B cell (primary cell): ENCODE data around the gene DIPK1A.

Experiments
- CTCF ChIP-seq: fragments of 200-600 bp; IDR thresholded peaks from one replicate; pipeline ENCODE4 v1.8.0; 2022; ENCODE audit warnings: antibody characterized with exemption, mild to moderate bottlenecking
- EZH2 ChIP-seq: IDR thresholded peaks from 2 replicates; pipeline ENCODE4 v1.6.1; 2012; ENCODE audit warnings: borderline replicate concordance, low read depth, mild to moderate bottlenecking, moderate library complexity, low read length; ENCODE audit not compliant: insufficient read depth, poor library complexity, severe bottlenecking

- TF ChIP-seq CTCF: no peak
- no peak for TF ChIP-seq EZH2
Measured at GRCh38 chr1:92876351-92876750, 84.9 kb downstream of the DIPK1A start.
